Brain pericyte (primary cell): Measurements from ENCODE around the gene PIK3IP1.
"Not testable (repeated sequence)": the region's sequence is repeated elsewhere in the genome, so short reads cannot be mapped to it uniquely, and the experiment has no call there.

Experiments used
- DNase-seq: peaks from one replicate; pipeline ENCODE4 v3.0.0-alpha.2; 2012; ENCODE audit warnings: low read depth, low spot score

The PIK3IP1 gene

GRCh38 chr22:31292236-31292989, at the start of gene PIK3IP1:
PIK3IP1 (minus strand) TSS chr22:31292488; CDS start chr22:31292344, 144 bp downstream.
- DNase-seq = peak; percentile 33

DNA sequence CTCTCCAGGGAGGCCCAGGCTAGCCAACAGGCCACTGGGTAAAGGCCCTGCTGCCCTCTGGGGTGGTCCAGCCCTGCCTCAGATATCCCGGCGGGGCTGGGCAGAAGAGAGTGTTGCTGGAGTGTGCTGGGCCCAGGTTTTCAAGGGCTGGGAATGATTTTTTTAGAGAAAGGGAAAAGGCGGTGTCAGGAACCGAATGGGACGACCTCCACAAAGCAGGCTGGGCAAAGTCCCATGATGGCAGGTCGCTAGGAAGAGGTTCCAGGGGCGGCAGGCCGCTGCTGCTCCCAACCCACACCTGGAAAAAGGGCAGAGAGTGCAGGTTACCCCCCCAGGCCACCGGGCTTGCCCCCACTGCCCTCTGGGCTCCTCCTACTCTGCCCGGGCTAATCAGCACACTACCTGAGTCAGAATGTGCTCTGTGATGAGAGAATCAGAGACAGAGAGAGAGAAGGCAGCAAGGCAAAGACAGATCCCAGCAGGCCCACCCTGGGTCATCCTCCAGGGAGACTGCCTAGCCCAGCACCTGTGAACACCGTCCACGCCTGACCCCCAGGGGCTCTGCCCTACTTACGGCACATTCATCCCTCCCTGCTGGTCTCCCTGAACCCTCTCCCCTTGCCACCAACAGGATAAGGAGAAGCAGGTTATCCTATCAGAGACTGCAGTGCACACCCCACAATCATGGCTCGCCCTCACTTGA, 49.2 kb upstream of the PIK3IP1 start:
- no peak for DNase-seq

DNA sequence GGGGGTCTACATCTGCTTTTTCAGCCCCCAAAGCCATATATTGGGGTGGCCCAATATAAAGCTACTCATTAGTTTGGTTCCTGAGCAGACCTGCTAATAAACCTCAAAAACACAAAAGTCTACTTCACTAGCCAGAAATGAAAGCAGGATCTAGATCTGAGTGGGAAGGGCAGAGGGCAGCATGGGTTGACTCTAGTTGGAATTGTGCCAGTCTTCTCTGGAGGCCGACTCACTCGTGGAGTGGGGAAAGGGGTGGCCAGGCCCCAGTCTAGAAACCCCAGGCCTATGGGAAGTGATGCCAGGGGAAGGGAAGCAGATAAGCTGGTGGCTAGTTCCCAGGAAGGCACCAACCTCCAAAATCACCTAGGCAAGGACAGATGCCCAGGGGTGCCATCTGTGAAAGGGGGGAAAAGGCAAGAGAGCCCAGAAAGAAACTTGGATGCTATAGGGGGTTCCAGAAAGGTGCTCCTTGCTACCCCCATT, 48.5 kb upstream of the PIK3IP1 start:
- DNase-seq = no peak

DNA sequence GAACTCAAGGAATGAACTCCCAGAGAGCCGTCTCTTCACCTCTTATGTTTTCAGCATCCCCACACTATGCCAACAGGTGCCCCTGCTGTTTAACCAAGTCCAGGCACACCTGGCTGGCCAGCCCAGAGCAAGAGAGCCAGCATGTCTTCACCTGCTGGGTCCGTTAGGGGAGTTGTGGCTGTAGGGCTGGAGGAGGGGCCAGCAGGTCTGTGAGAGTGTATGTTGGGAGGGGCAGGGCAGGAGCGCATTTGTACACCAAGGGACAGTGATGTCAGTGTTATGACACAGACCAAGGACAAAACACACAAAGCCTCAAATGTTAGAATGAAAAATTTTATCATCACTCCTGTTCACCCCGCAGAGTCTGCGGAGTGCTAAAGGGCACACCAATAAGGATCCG, 48.1 kb upstream of the PIK3IP1 start:
- DNase-seq = no peak

DNA sequence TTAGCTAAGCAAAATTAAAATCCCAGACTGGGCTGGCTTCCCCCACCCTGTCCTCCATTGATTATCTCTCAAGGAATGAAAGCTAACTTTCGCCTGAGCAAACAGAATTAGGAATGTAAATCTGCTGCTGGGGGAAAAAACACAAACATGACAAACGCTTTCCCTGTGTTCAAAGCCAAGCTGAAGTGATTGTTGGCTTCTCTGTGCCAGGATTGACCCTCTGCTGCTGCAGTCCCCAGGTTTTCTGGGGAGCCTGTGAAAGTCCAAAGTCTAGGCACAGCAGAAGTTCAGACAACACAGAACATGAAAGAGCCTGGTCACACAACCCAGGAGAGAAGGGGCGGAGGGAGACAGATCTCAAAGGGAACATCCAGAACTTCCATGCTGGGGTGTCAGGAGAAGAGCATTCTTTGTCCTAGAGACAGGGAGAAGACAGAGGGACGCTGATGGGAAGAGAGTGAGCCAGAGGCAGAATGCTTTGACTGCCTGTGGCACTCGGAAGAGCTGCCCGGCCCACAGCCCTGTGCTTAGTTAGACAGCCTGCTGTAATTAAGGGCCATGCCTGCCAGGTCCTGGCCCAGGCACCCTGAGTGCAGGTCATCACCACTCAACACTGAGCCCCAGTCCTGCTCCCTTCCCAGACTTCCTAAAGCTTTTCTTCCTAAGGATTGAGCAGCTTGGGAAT, 47.0 kb upstream of the PIK3IP1 start:
- DNase-seq = no peak

GRCh38 chr22:31337178-31337577, 44.9 kb upstream of the PIK3IP1 start:
- DNase-seq = no peak

GRCh38 chr22:31334329-31334728, 42.0 kb upstream of the PIK3IP1 start:
- no peak for DNase-seq

GRCh38 chr22:31333641-31334040, 41.4 kb upstream of the PIK3IP1 start:
- no peak for DNase-seq

DNA sequence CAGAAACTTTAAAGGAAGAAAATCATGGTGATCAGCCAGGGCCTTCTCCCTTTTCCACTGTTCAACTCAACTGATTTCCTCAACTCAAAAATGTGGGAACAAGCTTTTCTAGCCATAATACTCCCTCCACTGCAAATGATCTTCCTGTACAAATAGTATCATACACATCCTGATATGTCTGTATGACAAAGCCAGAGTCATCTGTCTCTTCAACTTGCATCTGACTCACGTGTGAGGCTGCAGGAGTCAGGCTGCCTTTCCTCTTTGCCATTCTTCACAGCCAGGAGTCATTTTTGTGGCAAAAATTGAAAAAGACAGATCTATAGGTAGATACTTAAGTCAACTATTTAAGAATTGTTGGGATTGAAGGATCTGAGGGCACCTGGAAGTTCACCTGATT, 40.6 kb upstream of the PIK3IP1 start:
- no peak for DNase-seq

DNA sequence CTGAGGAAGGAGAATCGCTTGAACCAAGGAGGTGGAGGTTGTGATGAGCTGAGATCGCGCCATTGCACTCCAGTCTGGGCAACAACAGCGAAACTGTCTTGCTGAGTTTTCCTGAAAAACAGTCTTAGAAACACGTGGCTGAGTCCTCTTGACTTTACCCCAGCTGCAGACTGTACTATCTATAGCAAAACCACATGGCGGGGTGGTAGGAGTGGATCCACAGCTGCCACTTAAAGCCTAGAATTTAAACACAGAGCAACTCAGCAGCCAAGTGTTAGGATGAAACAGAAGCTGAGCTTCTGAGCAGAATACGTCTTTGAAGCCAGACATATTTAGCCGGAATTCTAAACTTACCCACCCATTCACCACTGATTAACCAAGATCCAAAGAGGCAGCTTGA, 39.7 kb upstream of the PIK3IP1 start:
- DNase-seq = no peak

- DNase-seq = no peak
Observed at GRCh38 chr22:31329453-31330215, 37.3 kb upstream of the PIK3IP1 start.

DNA sequence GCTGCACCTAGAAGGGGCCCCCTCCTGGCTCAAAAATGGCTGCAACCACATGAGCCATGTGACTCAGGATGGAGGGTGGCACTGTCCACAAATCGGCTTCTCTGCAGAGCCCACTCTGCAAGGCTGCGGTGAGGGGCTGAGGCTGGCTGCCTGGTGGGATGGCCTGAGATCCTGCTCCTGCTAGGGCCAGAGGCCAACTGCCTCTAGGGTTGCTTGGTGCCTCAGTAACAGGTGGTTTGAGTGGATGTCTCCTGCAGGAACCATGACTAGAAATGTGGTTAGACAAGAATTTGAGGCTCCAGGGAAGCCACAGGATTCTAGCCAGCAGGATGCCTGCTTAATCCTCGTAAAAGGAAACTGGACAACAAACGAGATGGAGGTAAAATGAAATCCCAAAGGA, 36.7 kb upstream of the PIK3IP1 start:
- DNase-seq = no peak

DNA sequence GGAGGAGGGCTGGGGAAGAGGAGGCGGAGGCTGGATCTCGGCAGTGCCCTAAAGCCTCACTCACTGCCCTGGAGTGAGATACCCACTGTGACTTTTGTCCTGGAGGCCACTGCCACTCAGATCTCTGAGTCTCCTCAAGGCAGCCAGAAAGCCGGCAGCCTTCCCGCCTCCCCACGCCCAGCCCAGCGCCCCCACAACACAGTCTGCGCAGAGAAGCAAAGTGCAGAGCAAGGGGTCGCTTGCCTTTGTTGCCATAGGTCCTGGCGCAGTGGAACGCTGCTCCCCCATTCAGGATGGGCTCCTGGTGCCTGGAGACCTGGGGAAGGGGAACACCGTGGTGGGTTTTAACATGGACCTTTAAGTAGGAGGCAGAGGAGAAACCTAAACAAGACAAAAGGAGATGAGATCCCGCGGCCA, 36.3 kb upstream of the PIK3IP1 start:
- no peak for DNase-seq

GRCh38 chr22:31327806-31328543, 35.7 kb upstream of the PIK3IP1 start:
- DNase-seq = peak; percentile 53

GRCh38 chr22:31326877-31327276, 34.6 kb upstream of the PIK3IP1 start:
- no peak for DNase-seq

DNA sequence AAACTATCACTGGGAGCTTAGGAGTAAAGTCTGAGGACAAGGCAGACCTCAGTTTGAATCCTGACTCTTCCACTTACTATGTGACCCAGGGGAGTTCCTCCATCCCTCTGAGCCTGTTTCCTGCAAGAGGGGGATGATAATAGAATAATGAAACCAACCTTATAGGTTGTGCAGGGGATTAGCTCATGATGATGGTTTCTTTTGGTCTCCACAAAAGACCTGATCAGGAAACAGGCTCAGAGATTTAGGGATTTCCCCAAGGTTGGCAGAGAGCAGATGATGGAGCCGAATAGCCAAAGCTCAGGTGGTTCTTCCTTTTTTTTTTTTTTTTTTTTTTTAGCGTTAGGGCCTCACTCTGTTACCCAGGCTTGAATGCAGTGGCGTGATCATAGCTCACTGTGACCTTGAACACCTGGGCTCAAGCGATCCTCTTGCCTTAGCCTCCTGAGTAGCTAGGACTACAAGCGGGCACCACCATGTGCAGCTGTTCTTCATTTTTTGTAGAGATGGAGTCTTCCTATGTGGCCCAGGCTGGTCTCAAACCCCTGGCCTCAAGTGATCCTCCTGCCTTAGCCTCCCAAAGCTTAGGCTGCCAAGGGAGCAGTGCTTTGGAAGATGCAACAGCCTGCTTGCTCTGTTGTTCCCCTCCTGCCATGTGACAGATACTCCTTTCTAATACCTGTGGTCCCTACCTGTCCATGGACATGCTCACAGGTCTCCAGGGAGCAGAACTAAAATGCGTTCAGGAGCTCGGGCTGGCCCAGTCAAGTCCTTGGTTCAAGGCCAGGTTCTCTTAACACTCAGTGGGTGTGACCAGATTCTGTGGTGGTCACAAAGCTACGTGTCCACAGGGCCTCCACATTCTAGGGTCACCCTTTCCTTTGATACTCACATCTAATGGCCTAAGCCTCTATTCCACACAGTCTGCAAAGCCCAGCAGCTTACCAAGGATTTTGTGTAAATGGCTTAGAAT, 31.6 kb upstream of the PIK3IP1 start:
- DNase-seq = no peak

- no peak for DNase-seq
Observed at GRCh38 chr22:31321421-31321820, 29.1 kb upstream of the PIK3IP1 start.

DNA sequence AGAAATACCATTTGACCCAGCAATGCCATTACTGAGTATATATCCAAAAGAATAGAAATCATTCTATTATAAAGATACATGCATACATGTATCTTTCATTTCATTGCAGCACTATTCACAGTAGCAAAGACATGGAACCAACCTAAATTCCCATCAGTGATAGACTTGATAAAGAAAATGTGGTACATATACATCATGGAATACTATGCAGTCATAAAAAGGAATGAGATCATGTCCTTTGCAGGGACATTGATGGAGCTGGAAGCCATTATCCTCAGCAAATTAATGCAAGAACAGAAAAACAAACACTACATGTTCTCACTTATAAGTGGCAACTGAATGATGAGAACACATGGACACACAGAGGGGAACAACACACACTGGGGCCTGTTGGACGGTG, 21.9 kb upstream of the PIK3IP1 start:
- DNase-seq = not testable (repeated sequence)

GRCh38 chr22:31313366-31314147, 21.3 kb upstream of the PIK3IP1 start:
- DNase-seq = no peak
